Gastrocnemius medialis (tissue), 4 donors: ENCODE measurements around the gene NRCAM. TPM values are rescaled to one million over a fixed set of nuclear protein-coding genes. Genes with fewer than 3 reads are reported as not detected.

Experiments used
- ATAC-seq, 2 donors: fragments of 150-250 bp; one replicate each; pipeline ENCODE4 v1.9.1; 2016
- DNase-seq, 2 donors: peaks; one replicate each; pipeline ENCODE4 v3.0.0-alpha.2; 2019
- H3K27ac ChIP-seq, 4 donors: fragments of 200-600 bp; sonication (generic); 1 replicate in 1 of 4; 2 replicates in 3 of 4; pipeline ENCODE4 v1.5.1; 2016 to 2018; ENCODE audit warnings: mild to moderate bottlenecking in 2 of 4, moderate library complexity in 1 of 4
- H3K27me3 ChIP-seq, 3 donors: fragments of 200-600 bp; sonication (generic) in 2 of 3; 1 replicate in 1 of 3; 2 replicates in 2 of 3; pipeline versions ENCODE4 v1.5.1 to v1.6.0; 2016 to 2019; ENCODE audit warnings: mild to moderate bottlenecking in 1 of 3, moderate library complexity in 1 of 3
- H3K36me3 ChIP-seq, 2 donors: fragments of 200-600 bp; sonication (generic) in 1 of 2; one replicate each; pipeline ENCODE4 v1.5.1; 2017 to 2018
- H3K4me1 ChIP-seq, 2 donors: fragments of 200-600 bp; sonication (generic) in 1 of 2; one replicate each; pipeline ENCODE4 v1.5.1; 2016 to 2017; ENCODE audit warnings: mild to moderate bottlenecking in 2 of 2
- H3K4me3 ChIP-seq, 4 donors: fragments of 200-600 bp; sonication (generic) in 3 of 4; 1 replicate in 1 of 4; 2 replicates in 3 of 4; pipeline ENCODE4 v1.5.1; 2016 to 2019; ENCODE audit warnings: mild to moderate bottlenecking in 2 of 4
- H3K9me3 ChIP-seq, 3 donors: fragments of 200-600 bp; sonication (generic) in 2 of 3; 1 replicate in 1 of 3; 2 replicates in 2 of 3; pipeline ENCODE4 v1.5.1; 2016 to 2019
- POLR2A ChIP-seq, 2 donors: fragments of 450-650 bp; IDR thresholded peaks; one replicate each; pipeline ENCODE4 v1.6.1; 2017; ENCODE audit warnings: antibody characterized with exemption in 2 of 2, mild to moderate bottlenecking in 2 of 2, moderate library complexity in 2 of 2
- in situ Hi-C, 4 donors: fragments of 200-750 bp; cut with MboI; loops; one replicate each; pipeline versions ENCODE4 v1.15.0 to v1.8.0; 2017; ENCODE audit warnings: low sequenced_read_pairs in 4 of 4
- intact Hi-C: fragments of 100-400 bp; cut with DNase I; formaldehyde crosslinking; loops from one replicate; pipeline ENCODE4 v1.15.1; 2023; ENCODE audit warnings: low total_unique reads
- total RNA-seq, 4 donors: library from RNA; depleted of rRNA; stranded (reverse); fragments of >200 nt; gene quantifications; one replicate each; pipeline versions ENCODE4 v1.1.0 to v1.2.3, GENCODE V29; 2016
- TF ChIP-seq, protein P1 (sequence below), 5 experiments: fragments of 450-650 bp in 3 of 5; fragments of 200-600 bp in 2 of 5; sonication (generic) in 2 of 5; IDR thresholded peaks in 4 of 5; conservative IDR thresholded peaks in 1 of 5; 1 replicate in 4 of 5; 2 replicates in 1 of 5; pipeline ENCODE4 v1.5.1; 2016 to 2019; ENCODE audit warnings: antibody characterized with exemption in 5 of 5, mild to moderate bottlenecking in 3 of 5, moderate library complexity in 3 of 5

NRCAM gene
- total RNA-seq, 4 donors from 2014 or later = 0.18 to 0.31 (median 0.23) TPM; not detected in 1

DNA sequence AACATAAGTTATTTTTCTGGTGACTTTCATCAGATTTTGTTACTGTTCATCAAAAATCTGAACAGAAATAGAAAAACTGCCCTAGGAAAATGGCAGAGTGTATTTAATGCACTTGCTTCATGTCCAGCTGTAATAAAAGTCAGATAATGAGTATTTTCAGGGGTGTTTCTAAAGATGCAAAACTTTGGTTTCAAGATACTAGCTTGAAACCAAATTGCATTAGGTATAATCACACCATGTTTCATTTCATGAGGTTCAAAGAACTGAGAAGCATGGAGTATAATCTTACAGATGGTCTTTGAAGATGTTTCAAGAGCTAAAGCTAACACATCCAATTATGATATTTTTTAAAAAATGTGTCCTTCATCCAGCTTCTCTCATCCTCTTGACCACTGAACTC lies 128.9 kb downstream of the NRCAM start:
- ATAC-seq (no peak), DNase-seq (no peak)
- TF ChIP-seq POLR2A (IDR thresholded peaks at IDR 0.05) = no peak
- TF ChIP-seq, protein P1, sequence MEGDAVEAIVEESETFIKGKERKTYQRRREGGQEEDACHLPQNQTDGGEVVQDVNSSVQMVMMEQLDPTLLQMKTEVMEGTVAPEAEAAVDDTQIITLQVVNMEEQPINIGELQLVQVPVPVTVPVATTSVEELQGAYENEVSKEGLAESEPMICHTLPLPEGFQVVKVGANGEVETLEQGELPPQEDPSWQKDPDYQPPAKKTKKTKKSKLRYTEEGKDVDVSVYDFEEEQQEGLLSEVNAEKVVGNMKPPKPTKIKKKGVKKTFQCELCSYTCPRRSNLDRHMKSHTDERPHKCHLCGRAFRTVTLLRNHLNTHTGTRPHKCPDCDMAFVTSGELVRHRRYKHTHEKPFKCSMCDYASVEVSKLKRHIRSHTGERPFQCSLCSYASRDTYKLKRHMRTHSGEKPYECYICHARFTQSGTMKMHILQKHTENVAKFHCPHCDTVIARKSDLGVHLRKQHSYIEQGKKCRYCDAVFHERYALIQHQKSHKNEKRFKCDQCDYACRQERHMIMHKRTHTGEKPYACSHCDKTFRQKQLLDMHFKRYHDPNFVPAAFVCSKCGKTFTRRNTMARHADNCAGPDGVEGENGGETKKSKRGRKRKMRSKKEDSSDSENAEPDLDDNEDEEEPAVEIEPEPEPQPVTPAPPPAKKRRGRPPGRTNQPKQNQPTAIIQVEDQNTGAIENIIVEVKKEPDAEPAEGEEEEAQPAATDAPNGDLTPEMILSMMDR (IDR thresholded peaks at IDR 0.05 in 4 of 5, conservative IDR thresholded peaks at IDR 0.05 in 1 of 5) = no peak
- Histone ChIP-seq H3K27ac (no peak overlapping the region), H3K4me1 (no peaks in the 10 kb centered on the region), H3K27me3 (no peaks in the 10 kb centered on the region), H3K9me3 (no peaks in the 10 kb centered on the region), H3K4me3 (no peak overlapping the region), H3K36me3 (no peaks in the 10 kb centered on the region)
- intact Hi-C loops = no loop called here
- in situ Hi-C loops = no loop called here

DNA sequence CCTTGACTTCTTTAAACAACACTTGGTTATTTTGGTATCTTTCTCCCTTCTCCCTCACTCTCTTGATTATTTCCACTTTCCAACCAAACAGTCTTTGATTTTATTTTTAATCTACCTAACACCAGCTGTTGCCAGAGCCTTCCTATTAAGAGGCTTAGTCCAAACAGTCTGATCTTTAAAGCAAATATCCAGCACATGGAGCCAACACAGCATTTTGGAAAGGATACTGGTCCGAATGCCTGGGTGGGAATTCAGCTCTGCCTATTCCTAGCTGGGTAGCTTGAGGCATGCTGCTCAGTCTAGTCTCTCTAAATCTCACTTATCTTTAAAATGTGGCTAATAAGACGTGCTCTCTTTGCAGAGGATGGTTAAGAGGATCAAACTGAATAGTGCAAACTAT lies 129.3 kb downstream of the NRCAM start:
- no peaks in the 10 kb centered on the region for H3K4me1 ChIP-seq
- no peaks in the 10 kb centered on the region for H3K27me3 ChIP-seq
- no peak for TF ChIP-seq POLR2A (IDR thresholded peaks at IDR 0.05)
- TF ChIP-seq, protein P1 (IDR thresholded peaks at IDR 0.05 in 4 of 5, conservative IDR thresholded peaks at IDR 0.05 in 1 of 5) = no peak
- no peak for ATAC-seq
- no peak overlapping the region for H3K4me3 ChIP-seq
- DNase-seq = no peak
- intact Hi-C loops = no loop called here
- H3K9me3 ChIP-seq = no peaks in the 10 kb centered on the region
- no peak overlapping the region for H3K27ac ChIP-seq
- in situ Hi-C loops = no loop called here
- H3K36me3 ChIP-seq = no peaks in the 10 kb centered on the region

DNA sequence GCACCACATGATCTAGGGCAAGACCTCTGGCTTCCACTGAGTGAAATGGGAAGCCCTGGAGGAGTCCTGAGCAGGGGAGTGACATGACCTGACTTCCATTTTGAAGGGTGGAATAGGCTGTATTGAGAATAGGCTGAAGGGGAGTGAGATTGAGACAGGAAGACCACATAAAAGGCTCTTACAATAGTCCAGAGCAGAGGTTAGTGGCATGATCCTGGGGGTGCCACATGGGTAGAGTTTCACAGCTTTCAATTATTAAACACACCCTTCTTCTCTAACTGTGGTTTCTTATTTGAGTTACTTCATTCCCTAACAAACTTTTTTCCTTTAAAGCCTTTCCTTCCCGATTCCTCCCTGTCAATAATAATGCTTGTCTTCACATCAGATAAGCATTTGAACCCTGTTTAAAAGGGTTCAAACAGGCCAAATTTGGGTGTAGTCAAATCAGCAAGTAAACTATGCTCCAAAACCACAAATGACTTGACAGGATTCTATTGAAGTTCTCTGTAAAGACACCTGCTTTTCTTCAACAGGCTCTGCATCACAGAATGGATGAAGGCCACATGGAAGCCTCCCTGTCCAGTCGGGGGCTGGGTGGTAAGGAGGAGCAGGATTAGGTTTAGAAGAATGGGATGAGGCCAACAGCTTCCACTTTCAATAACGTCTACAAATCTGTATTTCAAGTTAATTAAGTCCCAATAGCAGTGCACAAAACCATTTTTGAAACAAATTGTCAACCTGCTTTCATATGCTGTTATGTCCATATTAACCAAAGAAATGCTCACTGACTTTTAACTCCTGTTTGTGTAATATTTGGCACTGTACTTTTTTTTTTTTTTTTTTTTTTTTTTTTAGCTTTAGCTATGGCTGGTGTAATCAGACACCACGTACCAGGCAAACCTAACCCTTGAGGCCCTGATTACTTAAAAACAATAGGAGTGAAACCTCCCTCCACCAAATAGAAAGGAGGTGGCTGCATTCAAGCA lies 131.9 kb downstream of the NRCAM start:
- Histone ChIP-seq H3K36me3 (no peaks in the 10 kb centered on the region), H3K9me3 (no peaks in the 10 kb centered on the region), H3K4me1 (no peaks in the 10 kb centered on the region), H3K27ac (no peak overlapping the region), H3K4me3 (no peak overlapping the region), H3K27me3 (no peaks in the 10 kb centered on the region)
- TF ChIP-seq POLR2A (IDR thresholded peaks at IDR 0.05) = no peak
- TF ChIP-seq, protein P1 (IDR thresholded peaks at IDR 0.05 in 4 of 5, conservative IDR thresholded peaks at IDR 0.05 in 1 of 5) = no peak
- no peak for DNase-seq
- in situ Hi-C loops = no loop called here
- intact Hi-C loops = no loop called here
- ATAC-seq = no peak

DNA sequence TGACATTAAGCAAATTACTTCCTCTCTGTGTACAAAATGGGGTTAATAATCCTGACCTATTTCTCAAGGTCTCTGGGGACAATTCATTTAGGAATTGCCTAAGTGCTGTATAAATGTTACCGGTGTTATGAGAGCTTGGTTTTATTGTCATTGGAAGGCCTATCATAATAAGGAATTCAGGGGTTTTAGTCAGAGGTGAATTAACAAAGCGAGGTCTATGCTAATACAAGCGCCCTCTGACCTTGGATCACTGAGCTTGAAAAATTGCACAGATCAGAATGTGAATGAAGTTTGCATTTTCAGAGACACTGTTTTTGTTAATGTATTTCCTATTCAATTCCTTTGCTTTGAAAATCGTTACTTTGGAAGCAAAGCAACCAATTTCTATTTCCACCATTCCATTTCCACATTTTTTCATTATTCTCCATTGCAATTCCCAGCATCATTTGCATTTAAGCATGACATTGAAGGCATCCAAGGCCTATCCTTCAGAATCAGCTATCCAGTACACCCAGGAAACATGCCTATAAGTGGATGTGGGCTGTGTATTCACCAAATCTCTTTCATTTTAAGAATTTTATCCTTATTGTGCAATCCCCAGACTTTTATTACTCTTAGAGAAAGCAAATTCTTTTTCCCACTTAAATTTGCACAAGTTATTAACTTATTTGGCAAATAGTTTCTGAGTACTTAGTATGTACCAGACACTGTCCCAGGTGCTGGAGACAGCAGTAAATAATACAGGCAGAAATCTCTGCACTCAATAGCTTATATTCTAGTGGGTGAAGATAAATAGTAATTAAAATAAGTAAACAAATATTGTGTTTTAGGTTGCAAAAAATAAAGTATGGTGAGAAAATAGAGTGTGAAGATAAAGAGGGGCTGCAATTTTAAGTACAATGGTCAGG lies 133.1 kb downstream of the NRCAM start:
- intact Hi-C loops (no loop called here), in situ Hi-C loops (no loop called here)
- Histone ChIP-seq H3K27me3 (no peaks in the 10 kb centered on the region), H3K27ac (no peak overlapping the region), H3K9me3 (no peaks in the 10 kb centered on the region), H3K4me1 (no peaks in the 10 kb centered on the region), H3K4me3 (no peak overlapping the region), H3K36me3 (no peaks in the 10 kb centered on the region)
- TF ChIP-seq POLR2A (IDR thresholded peaks at IDR 0.05) = no peak
- TF ChIP-seq, protein P1 (IDR thresholded peaks at IDR 0.05 in 4 of 5, conservative IDR thresholded peaks at IDR 0.05 in 1 of 5) = no peak
- no peak for DNase-seq
- ATAC-seq = no peak
